A673 (cell line): Measurements from ENCODE around the gene BCAN.

ENCODE experiments used
- EZH2 ChIP-seq: fragments of 200-600 bp; sonication (generic); IDR thresholded peaks from 2 replicates; pipeline ENCODE4 v1.6.1; 2017; ENCODE audit warnings: borderline replicate concordance, low read depth, mild to moderate bottlenecking, mixed read lengths, antibody characterized with exemption, low read length; ENCODE audit not compliant: poor library complexity, severe bottlenecking
- TF ChIP-seq, protein P1 (sequence below): fragments of 300-800, 200-600 bp; sonication (generic); conservative IDR thresholded peaks from 2 replicates; pipeline ENCODE4 v1.5.1; 2017; ENCODE audit warnings: low read depth, mild to moderate bottlenecking, antibody characterized with exemption, low read length, moderate library complexity, mixed read lengths

DNA sequence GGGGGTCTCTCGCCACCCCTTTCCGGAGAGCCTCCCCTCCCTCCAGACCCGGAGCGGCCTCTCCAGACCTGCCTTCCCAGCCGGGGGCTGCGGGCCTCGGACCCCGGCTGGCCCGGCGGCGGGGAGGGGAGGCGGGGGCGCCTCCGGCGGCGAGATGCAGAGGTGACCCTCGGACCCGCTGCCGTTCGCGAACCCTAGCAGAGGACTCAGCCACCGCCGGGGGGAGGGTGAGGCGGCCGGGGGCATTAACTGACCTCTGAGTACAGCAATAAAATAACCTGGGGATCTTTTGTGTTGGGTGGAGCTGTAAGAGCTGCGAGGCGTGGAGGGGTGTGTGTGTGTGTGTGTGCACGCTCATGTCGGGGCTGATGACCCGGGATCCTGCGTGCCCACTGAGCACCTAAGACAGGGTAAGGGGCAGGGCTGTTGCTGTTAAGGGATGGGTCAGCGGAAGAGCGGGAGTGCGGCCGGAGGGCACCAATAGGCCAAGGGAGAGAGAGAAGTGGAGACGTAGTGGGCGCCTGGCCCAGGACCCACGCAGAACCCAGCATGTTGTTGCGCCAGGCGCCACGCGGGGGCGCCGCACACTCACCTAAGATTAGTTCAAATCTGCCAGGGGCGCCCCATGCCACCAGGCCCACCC, 16.4 kb upstream of the BCAN start:
- TF ChIP-seq, protein P1, sequence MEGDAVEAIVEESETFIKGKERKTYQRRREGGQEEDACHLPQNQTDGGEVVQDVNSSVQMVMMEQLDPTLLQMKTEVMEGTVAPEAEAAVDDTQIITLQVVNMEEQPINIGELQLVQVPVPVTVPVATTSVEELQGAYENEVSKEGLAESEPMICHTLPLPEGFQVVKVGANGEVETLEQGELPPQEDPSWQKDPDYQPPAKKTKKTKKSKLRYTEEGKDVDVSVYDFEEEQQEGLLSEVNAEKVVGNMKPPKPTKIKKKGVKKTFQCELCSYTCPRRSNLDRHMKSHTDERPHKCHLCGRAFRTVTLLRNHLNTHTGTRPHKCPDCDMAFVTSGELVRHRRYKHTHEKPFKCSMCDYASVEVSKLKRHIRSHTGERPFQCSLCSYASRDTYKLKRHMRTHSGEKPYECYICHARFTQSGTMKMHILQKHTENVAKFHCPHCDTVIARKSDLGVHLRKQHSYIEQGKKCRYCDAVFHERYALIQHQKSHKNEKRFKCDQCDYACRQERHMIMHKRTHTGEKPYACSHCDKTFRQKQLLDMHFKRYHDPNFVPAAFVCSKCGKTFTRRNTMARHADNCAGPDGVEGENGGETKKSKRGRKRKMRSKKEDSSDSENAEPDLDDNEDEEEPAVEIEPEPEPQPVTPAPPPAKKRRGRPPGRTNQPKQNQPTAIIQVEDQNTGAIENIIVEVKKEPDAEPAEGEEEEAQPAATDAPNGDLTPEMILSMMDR = peak; percentile 90
- TF ChIP-seq EZH2 = peak; percentile 92
